ENCODE data around the gene GPR78.

GPR78 gene

DNA sequence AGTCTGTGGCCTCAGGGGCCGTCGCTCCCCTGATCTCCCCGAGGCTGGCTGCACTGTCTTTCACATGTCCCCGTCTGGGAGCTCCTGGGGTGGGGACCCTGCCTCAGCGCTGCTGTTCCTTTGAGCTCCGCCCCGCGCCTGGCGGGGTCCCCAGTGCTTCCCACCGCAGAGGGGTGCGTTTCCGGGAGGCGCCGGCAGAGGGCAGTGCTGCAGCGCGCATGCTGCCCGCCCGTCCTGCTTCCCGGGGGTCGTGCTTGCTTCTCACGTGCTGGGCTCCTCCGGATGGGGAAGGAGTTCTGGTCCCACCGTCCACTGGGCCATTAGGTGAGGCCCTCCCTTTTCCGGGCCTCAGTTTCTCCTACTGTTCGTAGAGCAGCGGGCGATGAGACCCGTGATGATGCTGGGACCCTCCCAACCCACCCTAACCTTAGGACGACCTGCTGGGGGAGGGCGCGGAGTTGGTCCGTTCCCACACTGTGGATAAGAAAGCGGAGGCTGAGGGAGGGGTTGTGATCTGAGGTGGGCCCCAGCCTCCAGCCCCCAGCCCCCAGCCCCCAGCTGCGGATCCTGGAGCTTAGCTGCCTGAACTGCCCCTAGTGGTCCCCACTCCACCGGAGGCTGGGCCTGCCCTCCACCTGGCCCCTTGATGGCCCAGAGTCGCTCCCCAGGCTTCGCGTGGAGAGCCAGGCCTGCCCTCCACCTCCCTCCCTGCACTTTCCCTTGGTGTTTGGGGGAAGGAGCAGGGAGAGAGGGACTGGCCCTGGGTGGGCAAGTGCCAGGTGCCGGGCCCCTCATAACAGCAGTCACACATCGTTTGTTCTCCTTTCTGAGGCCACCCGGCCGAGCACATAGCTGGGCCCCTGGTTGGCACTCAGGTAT lies 27.6 kb downstream of the GPR78 start:
- no peak overlapping the region for H3K27ac ChIP-seq (ENCODE audit: low read length)
- H3K4me2 ChIP-seq (ENCODE audit: low read length) = peak overlapping the region; percentile 53
- H3K79me2 ChIP-seq (ENCODE audit: low read length) = no peaks in the 10 kb centered on the region
- H3K27me3 ChIP-seq (ENCODE audit: low read depth, low read length) = no peaks in the 10 kb centered on the region
- no peaks in the 10 kb centered on the region for H3K9me3 ChIP-seq (ENCODE audit: insufficient read depth, low read length)
- no peaks in the 10 kb centered on the region for H4K20me1 ChIP-seq (ENCODE audit: insufficient read depth, low read length)
- peaks cover 13% of the 10 kb centered on the region for H3K4me1 ChIP-seq (ENCODE audit: low read length)
- H2AFZ ChIP-seq (ENCODE audit: low read depth, low read length) = peak overlapping the region; percentile 36; the same call in 1 of the 2 replicates
- H3K36me3 ChIP-seq (replicated peaks; ENCODE audit: low read depth, low read length) = no peaks in the 10 kb centered on the region
- TF ChIP-seq, protein P1, sequence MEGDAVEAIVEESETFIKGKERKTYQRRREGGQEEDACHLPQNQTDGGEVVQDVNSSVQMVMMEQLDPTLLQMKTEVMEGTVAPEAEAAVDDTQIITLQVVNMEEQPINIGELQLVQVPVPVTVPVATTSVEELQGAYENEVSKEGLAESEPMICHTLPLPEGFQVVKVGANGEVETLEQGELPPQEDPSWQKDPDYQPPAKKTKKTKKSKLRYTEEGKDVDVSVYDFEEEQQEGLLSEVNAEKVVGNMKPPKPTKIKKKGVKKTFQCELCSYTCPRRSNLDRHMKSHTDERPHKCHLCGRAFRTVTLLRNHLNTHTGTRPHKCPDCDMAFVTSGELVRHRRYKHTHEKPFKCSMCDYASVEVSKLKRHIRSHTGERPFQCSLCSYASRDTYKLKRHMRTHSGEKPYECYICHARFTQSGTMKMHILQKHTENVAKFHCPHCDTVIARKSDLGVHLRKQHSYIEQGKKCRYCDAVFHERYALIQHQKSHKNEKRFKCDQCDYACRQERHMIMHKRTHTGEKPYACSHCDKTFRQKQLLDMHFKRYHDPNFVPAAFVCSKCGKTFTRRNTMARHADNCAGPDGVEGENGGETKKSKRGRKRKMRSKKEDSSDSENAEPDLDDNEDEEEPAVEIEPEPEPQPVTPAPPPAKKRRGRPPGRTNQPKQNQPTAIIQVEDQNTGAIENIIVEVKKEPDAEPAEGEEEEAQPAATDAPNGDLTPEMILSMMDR (IDR thresholded peaks at IDR 0.05; ENCODE audit: low read depth, low read length) = peak; percentile 93
- no peak for TF ChIP-seq EZH2phosphoT487 (IDR thresholded peaks at IDR 0.05; ENCODE audit: low read depth)
- H3K4me3 ChIP-seq (ENCODE audit: low read length) = no peak overlapping the region
- H3K9ac ChIP-seq (ENCODE audit: low read length) = no peak overlapping the region

- Histone ChIP-seq H3K9ac (ENCODE audit: low read length) (no peak overlapping the region), H3K36me3 (replicated peaks; ENCODE audit: low read depth, low read length) (no peaks in the 10 kb centered on the region), H3K4me3 (ENCODE audit: low read length) (no peak overlapping the region), H3K79me2 (ENCODE audit: low read length) (no peaks in the 10 kb centered on the region), H4K20me1 (ENCODE audit: insufficient read depth, low read length) (no peaks in the 10 kb centered on the region), H3K4me1 (ENCODE audit: low read length) (peaks cover 13% of the 10 kb centered on the region), H3K4me2 (ENCODE audit: low read length) (peak overlapping the region; percentile 53), H2AFZ (ENCODE audit: low read depth, low read length) (no peak overlapping the region), H3K9me3 (ENCODE audit: insufficient read depth, low read length) (no peaks in the 10 kb centered on the region), H3K27ac (ENCODE audit: low read length) (no peak overlapping the region), H3K27me3 (ENCODE audit: low read depth, low read length) (no peaks in the 10 kb centered on the region)
- TF ChIP-seq, protein P1 (IDR thresholded peaks at IDR 0.05; ENCODE audit: low read depth, low read length) = no peak
- TF ChIP-seq EZH2phosphoT487 (IDR thresholded peaks at IDR 0.05; ENCODE audit: low read depth) = no peak
These were observed 28.7 kb downstream of the GPR78 start for GRCh38 chr4:8608714-8609391.

- Histone ChIP-seq H3K9ac (ENCODE audit: low read length) (no peak overlapping the region), H3K36me3 (replicated peaks; ENCODE audit: low read depth, low read length) (no peaks in the 10 kb centered on the region), H3K4me2 (ENCODE audit: low read length) (no peak overlapping the region)
These were observed 29.2 kb downstream of the GPR78 start for GRCh38 chr4:8609406-8609805.

More at GRCh38 chr4:8609406-8609805, 29.2 kb downstream of the GPR78 start:
- Histone ChIP-seq H3K79me2 (ENCODE audit: low read length) (no peaks in the 10 kb centered on the region), H2AFZ (ENCODE audit: low read depth, low read length) (no peak overlapping the region), H3K4me3 (ENCODE audit: low read length) (no peak overlapping the region), H4K20me1 (ENCODE audit: insufficient read depth, low read length) (no peaks in the 10 kb centered on the region), H3K27ac (ENCODE audit: low read length) (no peak overlapping the region), H3K4me1 (ENCODE audit: low read length) (peaks cover 13% of the 10 kb centered on the region), H3K27me3 (ENCODE audit: low read depth, low read length) (no peaks in the 10 kb centered on the region), H3K9me3 (ENCODE audit: insufficient read depth, low read length) (no peaks in the 10 kb centered on the region)
- no peak for TF ChIP-seq EZH2phosphoT487 (IDR thresholded peaks at IDR 0.05; ENCODE audit: low read depth)
- TF ChIP-seq, protein P1 (IDR thresholded peaks at IDR 0.05; ENCODE audit: low read depth, low read length) = no peak
